Activated T-cell treated with anti-CD3 and anti-CD28 coated beads, Interleukin-2, amount 50 U/mL, for 48 hours (primary cell): ENCODE results near the gene ARMC9.
"Not testable (repeated sequence)": the region's sequence is repeated elsewhere in the genome, so short reads cannot be mapped to it uniquely, and the experiment has no call there.

ENCODE experiments used
- DNase-seq, 2 experiments: peaks; one replicate each; pipeline ENCODE4 v3.0.0-alpha.2; 2020

Gene ARMC9

GRCh38 chr2:231369580-231370428 is 171.4 kb downstream of the ARMC9 start:
- no peak for DNase-seq

- DNase-seq, result no peak
These were observed 172.0 kb downstream of the ARMC9 start for GRCh38 chr2:231370429-231370748.

GRCh38 chr2:231370749-231371429 is 172.5 kb downstream of the ARMC9 start:
- no peak for DNase-seq

- DNase-seq, result no peak
These were observed 173.1 kb downstream of the ARMC9 start for GRCh38 chr2:231371430-231372054.

- DNase-seq, result no peak
These were observed 173.9 kb downstream of the ARMC9 start for GRCh38 chr2:231372326-231372725.

GRCh38 chr2:231373184-231373583 is 174.8 kb downstream of the ARMC9 start:
- DNase-seq, result no peak

GRCh38 chr2:231373786-231374349 is 175.4 kb downstream of the ARMC9 start:
- DNase-seq, result no peak

- no peak for DNase-seq
These were observed 176.3 kb downstream of the ARMC9 start for GRCh38 chr2:231374771-231375170.

GRCh38 chr2:231375994-231376615 is 177.7 kb downstream of the ARMC9 start:
- DNase-seq, result not testable (repeated sequence)

- DNase-seq, result no peak
These were observed 178.4 kb downstream of the ARMC9 start for GRCh38 chr2:231376857-231377256.

- no peak for DNase-seq
These were observed 179.7 kb downstream of the ARMC9 start for GRCh38 chr2:231378026-231378722.

- no peak for DNase-seq
These were observed 181.1 kb downstream of the ARMC9 start for GRCh38 chr2:231379266-231380215.

GRCh38 chr2:231380307-231380706 is 181.9 kb downstream of the ARMC9 start:
- no peak for DNase-seq

GRCh38 chr2:231380991-231381847 is 182.8 kb downstream of the ARMC9 start:
- no peak for DNase-seq

- DNase-seq, result no peak
These were observed 183.7 kb downstream of the ARMC9 start for GRCh38 chr2:231382116-231382515.

GRCh38 chr2:231383416-231384108 is 185.1 kb downstream of the ARMC9 start:
- no peak for DNase-seq

GRCh38 chr2:231384109-231384435 is 185.6 kb downstream of the ARMC9 start:
- no peak for DNase-seq

- DNase-seq, result no peak
These were observed 186.5 kb downstream of the ARMC9 start for GRCh38 chr2:231384970-231385369.

- no peak for DNase-seq
These were observed 187.0 kb downstream of the ARMC9 start for GRCh38 chr2:231385429-231385828.

GRCh38 chr2:231386446-231386845 is 188.0 kb downstream of the ARMC9 start:
- no peak for DNase-seq
